SK-MEL-5 (cell line): ENCODE results near the gene DOK4. TPM values are rescaled to one million over a fixed set of nuclear protein-coding genes. Genes with fewer than 3 reads are reported as not detected.

ENCODE experiments used
- DNase-seq: peaks from one replicate; pipeline ENCODE4 v3.0.0-alpha.2; 2016; ENCODE audit warnings: low read depth, low spot score
- in situ Hi-C: cut with HindIII; loops from 2 replicates; pipeline ENCODE4 v1.10.0; 2016; ENCODE audit warnings: low sequenced_read_pairs, high pct_unique_total_duplicates, low pct_unique_long_range_greater_than_20kb
- total RNA-seq: library from RNA; depleted of rRNA; stranded (reverse); fragments of >200 nt; shearing (Covaris generic); gene quantifications from 2 replicates; pipeline ENCODE4 v1.2.3, GENCODE V29; 2014

DOK4 gene
- total RNA-seq, 1 experiment from 2014 or later: 3.6 TPM

GRCh38 chr16:57526498-57526897 lies 40.2 kb upstream of the DOK4 start:
- in situ Hi-C loops: no loop called here
- DNase-seq: no peak

GRCh38 chr16:57525761-57526160 lies 39.5 kb upstream of the DOK4 start:
- in situ Hi-C loops: no loop called here

GRCh38 chr16:57522960-57523359 lies 36.7 kb upstream of the DOK4 start:
- in situ Hi-C loops: no loop called here
- no peak for DNase-seq

More at GRCh38 chr16:57525761-57526160, 39.5 kb upstream of the DOK4 start:
- DNase-seq: no peak

- in situ Hi-C loops: no loop called here
- DNase-seq: peak; percentile 69
Measured at GRCh38 chr16:57519796-57520360, 33.6 kb upstream of the DOK4 start.

GRCh38 chr16:57518922-57519321 lies 32.6 kb upstream of the DOK4 start:
- DNase-seq: no peak
- in situ Hi-C loops: no loop called here

GRCh38 chr16:57518520-57518919 lies 32.2 kb upstream of the DOK4 start:
- in situ Hi-C loops: no loop called here
- DNase-seq: no peak

GRCh38 chr16:57517397-57518367 lies 31.4 kb upstream of the DOK4 start:
- in situ Hi-C loops: no loop called here
- no peak for DNase-seq

GRCh38 chr16:57516773-57517172 lies 30.5 kb upstream of the DOK4 start:
- in situ Hi-C loops: no loop called here
- no peak for DNase-seq

GRCh38 chr16:57516176-57516725 lies 30.0 kb upstream of the DOK4 start:
- DNase-seq: no peak
- in situ Hi-C loops: no loop called here

GRCh38 chr16:57514791-57515600 lies 28.7 kb upstream of the DOK4 start:
- DNase-seq: no peak
- in situ Hi-C loops: no loop called here

- in situ Hi-C loops: no loop called here
- no peak for DNase-seq
Measured at GRCh38 chr16:57514371-57514770, 28.1 kb upstream of the DOK4 start.

GRCh38 chr16:57513371-57514102 lies 27.2 kb upstream of the DOK4 start:
- DNase-seq: no peak

GRCh38 chr16:57512296-57513001 lies 26.2 kb upstream of the DOK4 start:
- in situ Hi-C loops: no loop called here

More at GRCh38 chr16:57513371-57514102, 27.2 kb upstream of the DOK4 start:
- in situ Hi-C loops: no loop called here

GRCh38 chr16:57510016-57510871 lies 24.0 kb upstream of the DOK4 start:
- DNase-seq: no peak
- in situ Hi-C loops: no loop called here

More at GRCh38 chr16:57512296-57513001, 26.2 kb upstream of the DOK4 start:
- DNase-seq: no peak

- in situ Hi-C loops: no loop called here
- DNase-seq: no peak
Measured at GRCh38 chr16:57509231-57509923, 23.1 kb upstream of the DOK4 start.
